ENCODE results near the gene ICA1. TPM values are rescaled to one million over a fixed set of nuclear protein-coding genes. Genes with fewer than 3 reads are reported as not detected.

ICA1 gene
- total RNA-seq, 1 experiment from 2014 or later: 66.4 TPM

- intact Hi-C loops (cut with micrococcal nuclease; ENCODE audit: unreplicated experiment): no loop called here
- no peak overlapping the region for H3K27ac Mint-ChIP-seq (ENCODE audit: unreplicated experiment)
- no peaks in the 10 kb centered on the region for H3K27me3 Mint-ChIP-seq (ENCODE audit: unreplicated experiment)
- DNase-seq: no peak
- H3K4me3 Mint-ChIP-seq (ENCODE audit: low read depth, unreplicated experiment): no peak overlapping the region
- BruUV-seq (replicated peaks): no TSS peak
- no peaks in the 10 kb centered on the region for H3K9me3 Mint-ChIP-seq (ENCODE audit: low read depth, unreplicated experiment)
- CTCF ChIA-PET: no interaction called here
- peaks cover 27% of the 10 kb centered on the region for H3K36me3 Mint-ChIP-seq (ENCODE audit: insufficient read depth, unreplicated experiment)
- peaks cover 8% of the 10 kb centered on the region for H3K4me1 Mint-ChIP-seq (ENCODE audit: low read depth, unreplicated experiment)
- no peak for TF ChIP-seq CTCF (IDR thresholded peaks at IDR 0.05; ENCODE audit: unreplicated experiment)
Measured at GRCh38 chr7:8258166-8258565, 3.8 kb downstream of the ICA1 start.

- TF ChIP-seq CTCF (IDR thresholded peaks at IDR 0.05; ENCODE audit: unreplicated experiment): no peak
- DNase-seq: no peak
- Mint-ChIP-seq H3K4me1 (ENCODE audit: low read depth, unreplicated experiment) (no peaks in the 10 kb centered on the region), H3K9me3 (ENCODE audit: low read depth, unreplicated experiment) (no peaks in the 10 kb centered on the region), H3K36me3 (ENCODE audit: insufficient read depth, unreplicated experiment) (peaks cover 6% of the 10 kb centered on the region), H3K4me3 (ENCODE audit: low read depth, unreplicated experiment) (no peak overlapping the region), H3K27me3 (ENCODE audit: unreplicated experiment) (no peaks in the 10 kb centered on the region), H3K27ac (ENCODE audit: unreplicated experiment) (no peak overlapping the region)
- CTCF ChIA-PET: interaction anchor here (0.7 to 1.2 kb wide), 2 partner anchors 13 to 145 kb away, joined by 3 to 4 read pairs; no protein-coding TSS in a partner anchor
- intact Hi-C loops (cut with micrococcal nuclease; ENCODE audit: unreplicated experiment): no loop called here
- no TSS peak for BruUV-seq (replicated peaks)
Measured at GRCh38 chr7:8255680-8256655, 6.0 kb downstream of the ICA1 start.

- TF ChIP-seq CTCF (IDR thresholded peaks at IDR 0.05; ENCODE audit: unreplicated experiment): no peak
- no peaks in the 10 kb centered on the region for H3K36me3 Mint-ChIP-seq (ENCODE audit: insufficient read depth, unreplicated experiment)
- intact Hi-C loops (cut with micrococcal nuclease; ENCODE audit: unreplicated experiment): no loop called here
- H3K9me3 Mint-ChIP-seq (ENCODE audit: low read depth, unreplicated experiment): no peaks in the 10 kb centered on the region
- no peak overlapping the region for H3K4me3 Mint-ChIP-seq (ENCODE audit: low read depth, unreplicated experiment)
- H3K27me3 Mint-ChIP-seq (ENCODE audit: unreplicated experiment): no peaks in the 10 kb centered on the region
- H3K27ac Mint-ChIP-seq (ENCODE audit: unreplicated experiment): no peak overlapping the region
- BruUV-seq (replicated peaks): no TSS peak
- CTCF ChIA-PET: interaction anchor here (1.2 to 1.3 kb wide), 2 partner anchors 9 to 14 kb away, joined by 3 read pairs; no protein-coding TSS in a partner anchor
- DNase-seq: no peak
- no peaks in the 10 kb centered on the region for H3K4me1 Mint-ChIP-seq (ENCODE audit: low read depth, unreplicated experiment)
Measured at GRCh38 chr7:8254667-8255066, 7.3 kb downstream of the ICA1 start.

DNA sequence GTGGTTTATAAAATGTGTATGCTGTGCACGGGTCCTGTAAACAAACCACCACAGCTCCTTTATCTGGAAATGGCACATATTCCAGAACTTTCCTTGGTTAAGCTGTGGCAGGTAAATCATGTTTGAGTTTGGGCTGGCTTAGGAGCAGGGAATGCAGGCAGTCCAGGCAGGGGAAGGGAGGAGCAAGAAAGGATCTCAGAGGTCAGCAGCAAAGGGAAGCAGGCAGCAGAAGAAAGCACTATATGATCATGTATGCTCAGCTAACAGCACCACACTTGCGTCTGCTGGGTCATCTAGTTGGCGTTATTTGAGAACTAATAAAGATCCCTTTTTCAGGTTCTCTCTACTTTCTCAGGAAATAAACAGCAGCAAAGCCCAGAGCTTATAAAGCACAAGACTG lies 7.8 kb downstream of the ICA1 start:
- Mint-ChIP-seq H3K36me3 (ENCODE audit: insufficient read depth, unreplicated experiment) (no peaks in the 10 kb centered on the region), H3K9me3 (ENCODE audit: low read depth, unreplicated experiment) (no peaks in the 10 kb centered on the region), H3K4me3 (ENCODE audit: low read depth, unreplicated experiment) (no peak overlapping the region), H3K27me3 (ENCODE audit: unreplicated experiment) (no peaks in the 10 kb centered on the region), H3K27ac (ENCODE audit: unreplicated experiment) (no peak overlapping the region), H3K4me1 (ENCODE audit: low read depth, unreplicated experiment) (no peaks in the 10 kb centered on the region)
- CTCF ChIA-PET: interaction anchor here (1.2 to 1.3 kb wide), 2 partner anchors 9 to 14 kb away, joined by 3 read pairs; no protein-coding TSS in a partner anchor
- no peak for DNase-seq
- no peak for TF ChIP-seq CTCF (IDR thresholded peaks at IDR 0.05; ENCODE audit: unreplicated experiment)
- no TSS peak for BruUV-seq (replicated peaks)
- intact Hi-C loops (cut with micrococcal nuclease; ENCODE audit: unreplicated experiment): no loop called here
